H1 (cell line): ENCODE results near the gene HMGXB3. TPM values are rescaled to one million over a fixed set of nuclear protein-coding genes. Genes with fewer than 3 reads are reported as not detected.

Experiments used
- CTCF ChIA-PET: fragments of 300-600 bp; sonication (Branson Sonifier 250); formaldehyde crosslinking; loops from one replicate; lab custom pipeline; 2021; ENCODE audit not compliant: partially characterized antibody; lab: Charles Lee
- POLR2A ChIA-PET: fragments of 300-600 bp; sonication (Branson Sonifier 250); formaldehyde crosslinking; loops from one replicate; lab custom pipeline; 2021; ENCODE audit warnings: inconsistent platforms; ENCODE audit not compliant: partially characterized antibody; lab: Charles Lee
- DNase-seq, 2 experiments: peaks; one replicate each; pipeline versions ENCODE4 v3.0.0 to v3.0.0-alpha.2; 2010 to 2022; ENCODE audit warnings: low spot score in 2 of 2, low read depth in 1 of 2, mixed read lengths in 1 of 2
- FAIRE-seq: peaks from 2 replicates; lab custom pipeline; 2011; peaks lifted over from hg19 to GRCh38; lab: Jason Lieb, UNC
- H2AFZ ChIP-seq: 2 replicates; pipeline ENCODE4 v1.8.1; 2012; ENCODE audit warnings: low read length, inconsistent platforms
- H2AK5ac ChIP-seq: 2 replicates; pipeline ENCODE4 v1.6.1; 2013; ENCODE audit warnings: low read depth, low read length
- H2BK120ac ChIP-seq: replicated peaks from 2 replicates; pipeline ENCODE3; 2013; ENCODE audit warnings: low read depth, low read length, inconsistent platforms
- H2BK12ac ChIP-seq: 2 replicates; pipeline ENCODE4 v1.6.1; 2013; ENCODE audit warnings: low read depth, low read length
- H2BK15ac ChIP-seq: 2 replicates; pipeline ENCODE4 v1.6.1; 2013; ENCODE audit warnings: low read length
- H2BK20ac ChIP-seq: 2 replicates; pipeline ENCODE4 v1.6.1; 2013; ENCODE audit warnings: low read length
- H2BK5ac ChIP-seq: 2 replicates; pipeline ENCODE4 v1.6.1; 2013; ENCODE audit warnings: low read depth, low read length
- H3K14ac ChIP-seq: 2 replicates; pipeline ENCODE4 v1.6.1; 2013; ENCODE audit warnings: inconsistent platforms; ENCODE audit not compliant: insufficient read length
- H3K18ac ChIP-seq: 2 replicates; pipeline ENCODE4 v1.6.1; 2013; ENCODE audit warnings: low read length; ENCODE audit errors: extremely low read depth
- H3K23ac ChIP-seq: 2 replicates; pipeline ENCODE4 v1.6.1; 2013; ENCODE audit warnings: inconsistent platforms; ENCODE audit not compliant: insufficient read length
- H3K23me2 ChIP-seq: 2 replicates; pipeline ENCODE4 v1.6.1; 2013; ENCODE audit warnings: low read depth, low read length
- H3K27ac ChIP-seq: 2 replicates; pipeline ENCODE4 v1.6.1; 2011; ENCODE audit warnings: low read depth, low read length, inconsistent platforms
- H3K27me3 ChIP-seq, 4 experiments: replicated peaks in 1 of 4; 1 replicate in 1 of 4; 2 replicates in 3 of 4; pipeline versions ENCODE4 v1.6.1 to v1.8.1; 2011 to 2013; ENCODE audit warnings: low read length in 3 of 4, mild to moderate bottlenecking in 3 of 4, inconsistent platforms in 2 of 4, mixed read lengths in 2 of 4, moderate library complexity in 1 of 4; ENCODE audit not compliant: control insufficient read depth in 3 of 4, insufficient read depth in 3 of 4; ENCODE audit errors: extremely low read depth in 1 of 4
- H3K36me3 ChIP-seq, 4 experiments: 2 replicates each; pipeline versions ENCODE4 v1.6.1 to v1.8.1; 2011 to 2013; ENCODE audit warnings: mild to moderate bottlenecking in 4 of 4, low read length in 3 of 4, moderate library complexity in 2 of 4, control low read depth in 1 of 4, inconsistent platforms in 1 of 4; ENCODE audit not compliant: insufficient read depth in 4 of 4, control insufficient read depth in 2 of 4
- H3K4ac ChIP-seq: replicated peaks from 2 replicates; pipeline ENCODE3; 2013; ENCODE audit warnings: low read length, low read depth, mixed read lengths, inconsistent platforms; ENCODE audit not compliant: insufficient read length
- H3K4me1 ChIP-seq, 4 experiments: replicated peaks in 1 of 4; 1 replicate in 1 of 4; 2 replicates in 3 of 4; pipeline versions ENCODE4 v1.6.1 to v1.8.1; 2011 to 2013; ENCODE audit warnings: low read length in 3 of 4, inconsistent platforms in 2 of 4, mixed read lengths in 1 of 4; ENCODE audit not compliant: insufficient read depth in 4 of 4, control insufficient read depth in 3 of 4
- H3K4me2 ChIP-seq, 2 experiments: 2 replicates each; pipeline versions ENCODE4 v1.6.1 to v1.8.1; 2011 to 2013; ENCODE audit warnings: low read depth in 2 of 2, low read length in 2 of 2, control low read depth in 1 of 2, inconsistent platforms in 1 of 2, mild to moderate bottlenecking in 1 of 2; ENCODE audit not compliant: insufficient read depth in 1 of 2
- H3K4me3 ChIP-seq, 4 experiments: fragments of 200-600, 300-600 bp in 1 of 4; sonication (generic), shearing (Covaris generic), sonication (Bioruptor Twin) in 1 of 4; 2 replicates each; pipeline versions ENCODE4 v1.5.1 to v1.8.1; 2011 to 2016; ENCODE audit warnings: low read length in 4 of 4, low read depth in 3 of 4, control low read depth in 2 of 4, inconsistent platforms in 2 of 4, mild to moderate bottlenecking in 2 of 4, mixed read lengths in 1 of 4, moderate library complexity in 1 of 4; ENCODE audit not compliant: insufficient read depth in 2 of 4; ENCODE audit errors: extremely low read depth in 1 of 4
- H3K56ac ChIP-seq: replicated peaks from 2 replicates; pipeline ENCODE3; 2013; ENCODE audit warnings: low read depth, mild to moderate bottlenecking, mixed read lengths, low read length, inconsistent platforms; ENCODE audit not compliant: insufficient read length
- H3K79me1 ChIP-seq: 2 replicates; pipeline ENCODE4 v1.6.1; 2013; ENCODE audit warnings: low read depth, low read length, control low read depth
- H3K79me2 ChIP-seq, 2 experiments: 2 replicates each; pipeline versions ENCODE4 v1.6.1 to v1.8.1; 2012 to 2013; ENCODE audit warnings: low read length in 2 of 2, mild to moderate bottlenecking in 2 of 2, inconsistent platforms in 1 of 2; ENCODE audit not compliant: insufficient read depth in 2 of 2, control insufficient read depth in 1 of 2
- H3K9ac ChIP-seq, 4 experiments: replicated peaks in 1 of 4; 1 replicate in 1 of 4; 2 replicates in 3 of 4; pipeline versions ENCODE4 v1.6.1 to v1.8.1; 2011 to 2013; ENCODE audit warnings: low read depth in 3 of 4, low read length in 3 of 4, control low read depth in 2 of 4, mild to moderate bottlenecking in 2 of 4, moderate library complexity in 2 of 4, inconsistent platforms in 1 of 4; ENCODE audit errors: extremely low read depth in 1 of 4
- H3K9me3 ChIP-seq, 2 experiments: 2 replicates each; pipeline versions ENCODE4 v1.6.1 to v1.8.1; 2012 to 2013; ENCODE audit warnings: mild to moderate bottlenecking in 2 of 2, moderate library complexity in 2 of 2, control low read depth in 1 of 2, inconsistent platforms in 1 of 2, low read depth in 1 of 2, low read length in 1 of 2, mixed read lengths in 1 of 2; ENCODE audit not compliant: insufficient read depth in 2 of 2
- H4K20me1 ChIP-seq, 2 experiments: replicated peaks in 1 of 2; 2 replicates each; pipeline versions ENCODE3 to v1.8.1; 2011 to 2013; ENCODE audit warnings: inconsistent platforms in 2 of 2, low read length in 2 of 2, mild to moderate bottlenecking in 1 of 2; ENCODE audit not compliant: insufficient read depth in 2 of 2, control insufficient read depth in 1 of 2
- H4K5ac ChIP-seq: 2 replicates; pipeline ENCODE4 v1.6.1; 2013; ENCODE audit warnings: low read length, low read depth, mixed read lengths, inconsistent platforms; ENCODE audit not compliant: insufficient read length
- H4K8ac ChIP-seq: 2 replicates; pipeline ENCODE4 v1.8.0; 2013; ENCODE audit warnings: mild to moderate bottlenecking, moderate library complexity, low read length, inconsistent platforms; ENCODE audit not compliant: insufficient read depth; ENCODE audit errors: extremely low read depth
- H4K91ac ChIP-seq: replicated peaks from 2 replicates; pipeline ENCODE3; 2013; ENCODE audit warnings: low read length, mixed read lengths, inconsistent platforms; ENCODE audit not compliant: insufficient read length
- CREB1 ChIP-seq: IDR thresholded peaks from 2 replicates; pipeline ENCODE4 v1.6.1; 2012; ENCODE audit warnings: inconsistent platforms
- CTCF ChIP-seq, 3 experiments: IDR thresholded peaks; 1 replicate in 2 of 3; 2 replicates in 1 of 3; pipeline versions ENCODE4 v1.5.1 to v1.6.1; 2011; ENCODE audit warnings: low read length in 3 of 3, mild to moderate bottlenecking in 3 of 3, inconsistent platforms in 2 of 3, low read depth in 1 of 3, moderate library complexity in 1 of 3; ENCODE audit not compliant: insufficient read depth in 1 of 3; ENCODE audit errors: control extremely low read depth in 1 of 3
- EP300 ChIP-seq, 2 experiments: IDR thresholded peaks; 1 replicate in 1 of 2; 2 replicates in 1 of 2; pipeline ENCODE4 v1.6.1; 2011 to 2012; ENCODE audit warnings: low read depth in 2 of 2, low read length in 2 of 2, mild to moderate bottlenecking in 2 of 2, borderline replicate concordance in 1 of 2, inconsistent platforms in 1 of 2, moderate library complexity in 1 of 2
- HDAC6 ChIP-seq: IDR thresholded peaks from one replicate; pipeline ENCODE4 v1.7.1; 2012; ENCODE audit warnings: low read depth, mild to moderate bottlenecking, inconsistent platforms, low read length, moderate library complexity
- KDM5A ChIP-seq: fragments of 200-600 bp; IDR thresholded peaks from 2 replicates; pipeline ENCODE4 v1.7.1; 2012; ENCODE audit warnings: mild to moderate bottlenecking, low read length, inconsistent platforms, mixed read lengths
- MAX ChIP-seq: IDR thresholded peaks from 2 replicates; pipeline ENCODE4 v1.6.1; 2012; ENCODE audit warnings: inconsistent platforms
- SP4 ChIP-seq: IDR thresholded peaks from 2 replicates; pipeline ENCODE4 v1.6.1; 2012; ENCODE audit warnings: low read length, inconsistent platforms
- SRF ChIP-seq: IDR thresholded peaks from 2 replicates; pipeline ENCODE4 v1.6.1; 2011; ENCODE audit warnings: mild to moderate bottlenecking, low read depth, low read length, moderate library complexity
- TBP ChIP-seq: IDR thresholded peaks from 2 replicates; pipeline ENCODE4 v1.6.1; 2011; ENCODE audit warnings: low read depth, low read length, improper control_type of control experiment
- USF2 ChIP-seq: IDR thresholded peaks from 2 replicates; pipeline ENCODE4 v1.6.1; 2011; ENCODE audit warnings: low read length, improper control_type of control experiment
- WGBS, 2 experiments: shearing (Covaris generic) in 1 of 2; methylation state at CpG; one replicate each; pipeline versions ENCODE4 v1.1.6 to v1.1.7; 2013 to 2015; ENCODE audit warnings: low lambda C conversion rate in 2 of 2, mixed read lengths in 2 of 2, inconsistent platforms in 1 of 2, low coverage in 1 of 2, missing lambda C conversion rate in 1 of 2; ENCODE audit not compliant: insufficient replicate concordance in 2 of 2, insufficient coverage in 1 of 2, insufficient read length in 1 of 2; ENCODE audit errors: extremely low coverage in 1 of 2, missing lambda C conversion rate in 1 of 2; 5-methylcytosine and 5-hydroxymethylcytosine counted together
- polyA plus RNA-seq, 7 experiments: library from polyadenylated mRNA; depleted of rRNA in 3 of 7; stranded (reverse) in 5 of 7; unstranded in 2 of 7; fragments of >200 nt in 5 of 7; fragments of 200-250 nt in 2 of 7; gene quantifications; 1 replicate in 5 of 7; 2 replicates in 1 of 7; 4 replicates in 1 of 7; pipeline versions ENCODE4 v1.2.1 to v1.2.3, GENCODE V29; 2011 to 2013; ENCODE audit warnings: missing spikeins in 2 of 7, mixed read lengths in 2 of 7
- total RNA-seq: library from RNA; stranded (reverse); fragmentation: NEBNext Ultra II Directional; extraction: Animal tissue kit (Norgen Biotek cat#: 25700); gene quantifications from 2 replicates; pipeline ENCODE4 v1.2.1, GENCODE V29; 2021

HMGXB3 gene
- total and polyA plus RNA-seq, 2 of the 8 experiments (the other 6 are each of a cell fraction or from before 2014, with no cell fraction given) = 26.8 to 28.0 TPM

DNA sequence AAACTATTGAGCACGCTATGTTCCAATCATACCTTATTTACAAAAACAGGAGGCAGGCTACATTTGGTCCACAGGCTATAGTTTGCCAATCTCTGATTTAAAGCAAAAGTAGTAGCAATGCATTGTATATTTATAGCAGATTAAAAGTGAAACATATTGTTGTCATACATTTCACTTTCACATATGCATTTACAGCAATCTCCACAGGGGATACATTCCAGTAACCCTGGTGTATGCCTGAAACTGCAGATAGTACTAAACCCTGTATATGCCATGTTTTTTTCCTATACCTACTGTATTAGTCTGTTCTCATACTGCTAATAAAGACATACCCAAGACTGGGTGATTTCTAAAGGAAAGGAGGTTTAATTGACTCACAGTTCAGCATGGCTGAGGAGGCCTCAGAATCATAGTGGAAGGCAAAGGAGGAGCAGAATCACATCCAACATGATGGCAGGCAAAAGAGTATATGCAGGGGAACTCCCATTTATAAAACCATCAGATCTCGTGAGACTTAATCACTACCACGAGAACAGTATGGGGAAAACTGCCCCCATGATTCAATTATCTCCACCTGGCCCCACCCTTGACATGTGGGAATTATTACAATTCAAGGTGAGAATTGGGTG, 91.7 kb downstream of the HMGXB3 start:
- Histone ChIP-seq H2BK5ac (no peak overlapping the region), H4K20me1 (no peaks in the 10 kb centered on the region), H3K4me2 (no peak overlapping the region), H3K56ac (no peak overlapping the region), H3K36me3 (no peaks in the 10 kb centered on the region), H3K23ac (no peak overlapping the region), H3K27me3 (no peaks in the 10 kb centered on the region), H3K4me3 (no peak overlapping the region), H3K14ac (no peak overlapping the region), H4K5ac (no peak overlapping the region), H2AFZ (no peak overlapping the region), H3K27ac (no peak overlapping the region), H3K79me1 (no peaks in the 10 kb centered on the region), H3K4me1 (no peaks in the 10 kb centered on the region), H4K91ac (no peak overlapping the region), H3K9me3 (no peaks in the 10 kb centered on the region), H3K79me2 (no peaks in the 10 kb centered on the region), H4K8ac (no peak overlapping the region), H3K23me2 (no peaks in the 10 kb centered on the region), H2BK20ac (no peak overlapping the region), H3K18ac (no peak overlapping the region), H2BK15ac (no peak overlapping the region), H3K4ac (no peak overlapping the region), H3K9ac (no peak overlapping the region), H2BK120ac (no peak overlapping the region), H2BK12ac (no peak overlapping the region), H2AK5ac (no peak overlapping the region)
- FAIRE-seq (no peak), DNase-seq (peak in 1 of 2 experiments; percentile 6)
- WGBS, 2 experiments = 89% methylated on average over 3 of the region's 3 CpGs; no CpG with 5 or more reads in 1 of the 2 experiments
- POLR2A ChIA-PET = no interaction called here
- CTCF ChIA-PET = no interaction called here
- TF ChIP-seq USF2 = no peak
- no peak for TF ChIP-seq EP300 (IDR thresholded peaks at IDR 0.05; ENCODE audit: borderline replicate concordance in 1 of 2, low read depth in 2 of 2, low read length in 2 of 2)
- no peak for TF ChIP-seq HDAC6
- TF ChIP-seq SRF = no peak
- no peak for TF ChIP-seq KDM5A
- TF ChIP-seq CREB1 = no peak
- no peak for TF ChIP-seq SP4
- TF ChIP-seq TBP = no peak
- TF ChIP-seq MAX = no peak
- no peak for TF ChIP-seq CTCF (IDR thresholded peaks at IDR 0.05; ENCODE audit: control extremely low read depth in 1 of 3, insufficient read depth in 1 of 3, low read depth in 1 of 3, low read length in 3 of 3)
